Neural cell (in vitro differentiated cells): ENCODE measurements around the gene OR11H7. TPM values are rescaled to one million over a fixed set of nuclear protein-coding genes. Genes with fewer than 3 reads are reported as not detected.
"Not testable (repeated sequence)": the region's sequence is repeated elsewhere in the genome, so short reads cannot be mapped to it uniquely, and the experiment has no call there.

Source experiments
- H2AFZ ChIP-seq: fragments of 200-600, 300-800 bp; sonication (generic), shearing (Covaris generic); 2 replicates; pipeline ENCODE4 v1.6.0; 2014; ENCODE audit warnings: low read depth, mild to moderate bottlenecking, antibody characterized with exemption, low read length, moderate library complexity
- H3F3A ChIP-seq: fragments of 200-600 bp; shearing (Covaris generic); 2 replicates; pipeline ENCODE4 v1.6.1; 2016; ENCODE audit warnings: mild to moderate bottlenecking, moderate library complexity, mixed read lengths, antibody characterized with exemption, low read length; ENCODE audit not compliant: insufficient read depth, poor library complexity, severe bottlenecking
- H3K27ac ChIP-seq: fragments of 200-600, 300-800 bp; sonication (generic), shearing (Covaris generic); 2 replicates; pipeline ENCODE4 v1.5.1; 2014; ENCODE audit warnings: mild to moderate bottlenecking, low read length, moderate library complexity
- H3K27me3 ChIP-seq: fragments of 300-800, 200-600 bp; sonication (generic), shearing (Covaris generic); 2 replicates; pipeline ENCODE4 v1.6.0; 2014; ENCODE audit warnings: mild to moderate bottlenecking, low read depth, low read length, moderate library complexity; ENCODE audit not compliant: insufficient read depth
- H3K36me3 ChIP-seq: fragments of 300-800, 200-600 bp; sonication (generic), shearing (Covaris generic); 2 replicates; pipeline ENCODE4 v1.5.1; 2014; ENCODE audit warnings: mild to moderate bottlenecking, antibody characterized with exemption, low read length, moderate library complexity; ENCODE audit not compliant: insufficient read depth
- H3K4me2 ChIP-seq: fragments of 300-800, 200-600 bp; sonication (generic), shearing (Covaris generic); 2 replicates; pipeline ENCODE4 v1.6.0; 2014; ENCODE audit warnings: mild to moderate bottlenecking, low read length
- H3K4me3 ChIP-seq: fragments of 300-800, 200-600 bp; sonication (generic), shearing (Covaris generic); 2 replicates; pipeline ENCODE4 v1.5.1; 2014; ENCODE audit warnings: mild to moderate bottlenecking, low read length, moderate library complexity
- H3K79me2 ChIP-seq: fragments of 200-600 bp; shearing (Covaris generic); replicated peaks from 2 replicates; pipeline ENCODE4 v1.6.0; 2014; ENCODE audit warnings: mild to moderate bottlenecking, low read length, moderate library complexity; ENCODE audit not compliant: insufficient read depth
- H3K9ac ChIP-seq: fragments of 300-800, 200-600 bp; sonication (generic), shearing (Covaris generic); 2 replicates; pipeline ENCODE4 v1.6.1; 2016; ENCODE audit warnings: mild to moderate bottlenecking, low read length, mixed read lengths
- H3K9me2 ChIP-seq: fragments of 200-600 bp; shearing (Covaris generic); 2 replicates; pipeline ENCODE4 v1.6.1; 2016; ENCODE audit warnings: mild to moderate bottlenecking, low read length, mixed read lengths; ENCODE audit not compliant: insufficient read depth
- H3K9me3 ChIP-seq: fragments of 200-600, 300-800 bp; sonication (generic), shearing (Covaris generic); 2 replicates; pipeline ENCODE4 v1.6.1; 2016; ENCODE audit warnings: mild to moderate bottlenecking, mixed run types, low read length, moderate library complexity, mixed read lengths
- H4K20me1 ChIP-seq: fragments of 200-600 bp; shearing (Covaris generic); 2 replicates; pipeline ENCODE4 v1.6.1; 2016; ENCODE audit warnings: mild to moderate bottlenecking, mixed run types; ENCODE audit not compliant: insufficient read depth
- CTCF ChIP-seq: fragments of 450-650 bp; IDR thresholded peaks from 2 replicates; pipeline ENCODE4 v1.5.1; 2014; ENCODE audit warnings: antibody characterized with exemption, mild to moderate bottlenecking, moderate library complexity; ENCODE audit not compliant: poor library complexity, severe bottlenecking
- EP300 ChIP-seq: fragments of 450-650 bp; conservative IDR thresholded peaks from 2 replicates; pipeline ENCODE4 v1.6.1; 2014; ENCODE audit warnings: antibody characterized with exemption, mild to moderate bottlenecking, moderate library complexity; ENCODE audit not compliant: poor library complexity, severe bottlenecking
- EZH2 ChIP-seq: fragments of 200-600, 300-800 bp; shearing (Covaris generic), sonication (generic); IDR thresholded peaks from 2 replicates; pipeline ENCODE4 v1.6.1; 2014; ENCODE audit warnings: antibody characterized with exemption, low read length, borderline replicate concordance, mild to moderate bottlenecking; ENCODE audit not compliant: insufficient read depth, poor library complexity, severe bottlenecking
- MXI1 ChIP-seq: fragments of 450-650 bp; conservative IDR thresholded peaks from 2 replicates; pipeline ENCODE4 v1.6.1; 2014; ENCODE audit warnings: antibody characterized with exemption, mild to moderate bottlenecking; ENCODE audit not compliant: poor library complexity, severe bottlenecking
- POLR2AphosphoS5 ChIP-seq: IDR thresholded peaks from 2 replicates; pipeline ENCODE4 v1.6.1; 2012
- RAD21 ChIP-seq: fragments of 450-650 bp; conservative IDR thresholded peaks from 2 replicates; pipeline ENCODE4 v1.6.1; 2014; ENCODE audit warnings: antibody characterized with exemption, mild to moderate bottlenecking, moderate library complexity
- SMC3 ChIP-seq: fragments of 450-650 bp; conservative IDR thresholded peaks from 2 replicates; pipeline ENCODE4 v1.6.1; 2014; ENCODE audit warnings: antibody characterized with exemption, mild to moderate bottlenecking, moderate library complexity; ENCODE audit not compliant: poor library complexity
- TAF1 ChIP-seq: IDR thresholded peaks from 2 replicates; pipeline ENCODE4 v1.6.1; 2012; ENCODE audit warnings: low read depth
- polyA plus RNA-seq: library from polyadenylated mRNA; depleted of rRNA; stranded (reverse); fragments of >200 nt; gene quantifications from 2 replicates; pipeline ENCODE4 v1.2.3, GENCODE V29; 2014
- TF ChIP-seq, protein P1 (sequence below): IDR thresholded peaks from 2 replicates; pipeline ENCODE4 v1.6.1; 2012; ENCODE audit warnings: borderline replicate concordance

Gene OR11H7
- polyA plus RNA-seq, 1 donor from 2014 or later: not detected

DNA sequence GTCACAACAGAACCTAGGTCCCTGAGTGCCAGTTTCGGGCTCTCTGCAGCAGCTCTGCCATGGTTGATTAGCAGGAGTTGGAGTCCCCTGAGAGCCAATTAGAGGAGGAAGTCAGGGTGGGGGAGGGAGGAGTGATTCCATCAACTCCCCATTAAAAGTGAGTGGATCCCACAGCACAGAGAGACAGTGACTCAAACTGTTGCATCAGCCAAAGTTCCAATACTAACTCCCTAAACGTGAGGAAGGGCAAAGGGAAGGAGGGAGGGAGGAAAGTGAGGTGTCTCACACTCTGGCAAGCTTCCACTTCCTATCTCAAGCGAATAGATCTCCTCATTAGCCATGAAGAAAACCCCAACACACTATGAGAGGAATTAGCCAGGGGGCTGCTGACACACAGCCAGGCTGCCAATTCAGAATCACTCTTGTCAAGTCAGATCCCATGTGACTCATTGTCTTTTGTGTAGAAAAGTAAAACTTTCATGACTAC, 33.9 kb downstream of the OR11H7 start:
- Histone ChIP-seq H3K4me2 (no peak overlapping the region), H2AFZ (no peak overlapping the region), H3K9ac (no peak overlapping the region), H3K9me2 (no peaks in the 10 kb centered on the region), H3F3A (no peaks in the 10 kb centered on the region), H4K20me1 (no peaks in the 10 kb centered on the region), H3K36me3 (no peaks in the 10 kb centered on the region), H3K27me3 (no peaks in the 10 kb centered on the region), H3K4me3 (no peak overlapping the region), H3K79me2 (no peaks in the 10 kb centered on the region), H3K9me3 (no peaks in the 10 kb centered on the region), H3K27ac (no peak overlapping the region)
- TF ChIP-seq EP300: no peak
- TF ChIP-seq TAF1: no peak
- TF ChIP-seq RAD21: no peak
- no peak for TF ChIP-seq SMC3

GRCh38 chr14:20264361-20264760, 35.6 kb downstream of the OR11H7 start:
- H3K36me3 ChIP-seq, H3K4me3 ChIP-seq, H3K4me2 ChIP-seq, H3K9ac ChIP-seq, H3K9me3 ChIP-seq, H3K27ac ChIP-seq, H3K9me2 ChIP-seq, H2AFZ ChIP-seq, H3K79me2 ChIP-seq, H3K27me3 ChIP-seq, H3F3A ChIP-seq, H4K20me1 ChIP-seq: not testable (repeated sequence)

DNA sequence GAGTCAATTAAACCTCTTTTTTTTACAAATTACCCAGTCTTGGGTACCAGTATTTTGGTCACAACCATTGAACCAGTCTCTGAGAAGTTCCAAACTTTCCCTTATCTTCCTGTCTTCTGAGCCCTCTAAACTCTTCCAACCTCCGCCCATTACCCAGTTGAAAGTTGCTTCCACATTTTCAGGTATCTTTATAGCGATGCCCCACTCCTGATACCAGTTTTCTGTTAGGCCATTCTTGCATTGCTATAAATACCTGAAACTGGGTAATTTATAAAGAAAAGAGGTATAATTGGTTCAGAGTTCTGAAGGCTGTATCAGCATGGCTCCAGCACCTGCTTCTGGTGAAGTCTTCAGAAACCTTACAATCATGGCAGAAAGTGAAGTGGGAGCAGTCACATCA, 45.3 kb downstream of the OR11H7 start:
- TF ChIP-seq EP300 (no peak), POLR2AphosphoS5 (no peak), SMC3 (no peak), TAF1 (no peak), MXI1 (no peak), EZH2 (no peak), RAD21 (no peak), CTCF (no peak)
- TF ChIP-seq, protein P1, sequence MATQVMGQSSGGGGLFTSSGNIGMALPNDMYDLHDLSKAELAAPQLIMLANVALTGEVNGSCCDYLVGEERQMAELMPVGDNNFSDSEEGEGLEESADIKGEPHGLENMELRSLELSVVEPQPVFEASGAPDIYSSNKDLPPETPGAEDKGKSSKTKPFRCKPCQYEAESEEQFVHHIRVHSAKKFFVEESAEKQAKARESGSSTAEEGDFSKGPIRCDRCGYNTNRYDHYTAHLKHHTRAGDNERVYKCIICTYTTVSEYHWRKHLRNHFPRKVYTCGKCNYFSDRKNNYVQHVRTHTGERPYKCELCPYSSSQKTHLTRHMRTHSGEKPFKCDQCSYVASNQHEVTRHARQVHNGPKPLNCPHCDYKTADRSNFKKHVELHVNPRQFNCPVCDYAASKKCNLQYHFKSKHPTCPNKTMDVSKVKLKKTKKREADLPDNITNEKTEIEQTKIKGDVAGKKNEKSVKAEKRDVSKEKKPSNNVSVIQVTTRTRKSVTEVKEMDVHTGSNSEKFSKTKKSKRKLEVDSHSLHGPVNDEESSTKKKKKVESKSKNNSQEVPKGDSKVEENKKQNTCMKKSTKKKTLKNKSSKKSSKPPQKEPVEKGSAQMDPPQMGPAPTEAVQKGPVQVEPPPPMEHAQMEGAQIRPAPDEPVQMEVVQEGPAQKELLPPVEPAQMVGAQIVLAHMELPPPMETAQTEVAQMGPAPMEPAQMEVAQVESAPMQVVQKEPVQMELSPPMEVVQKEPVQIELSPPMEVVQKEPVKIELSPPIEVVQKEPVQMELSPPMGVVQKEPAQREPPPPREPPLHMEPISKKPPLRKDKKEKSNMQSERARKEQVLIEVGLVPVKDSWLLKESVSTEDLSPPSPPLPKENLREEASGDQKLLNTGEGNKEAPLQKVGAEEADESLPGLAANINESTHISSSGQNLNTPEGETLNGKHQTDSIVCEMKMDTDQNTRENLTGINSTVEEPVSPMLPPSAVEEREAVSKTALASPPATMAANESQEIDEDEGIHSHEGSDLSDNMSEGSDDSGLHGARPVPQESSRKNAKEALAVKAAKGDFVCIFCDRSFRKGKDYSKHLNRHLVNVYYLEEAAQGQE: no peak
- no peak overlapping the region for H3K27ac ChIP-seq
- H3K79me2 ChIP-seq: no peaks in the 10 kb centered on the region
- H3K9me3 ChIP-seq: no peaks in the 10 kb centered on the region
- no peak overlapping the region for H3K9ac ChIP-seq
- H2AFZ ChIP-seq: no peak overlapping the region
- H3K36me3 ChIP-seq: no peaks in the 10 kb centered on the region
- no peaks in the 10 kb centered on the region for H3K9me2 ChIP-seq
- no peaks in the 10 kb centered on the region for H3F3A ChIP-seq
- H3K4me2 ChIP-seq: no peak overlapping the region
- no peaks in the 10 kb centered on the region for H3K27me3 ChIP-seq
- H3K4me3 ChIP-seq: no peak overlapping the region
- no peaks in the 10 kb centered on the region for H4K20me1 ChIP-seq
